Tibial nerve (tissue), 4 donors: Measurements from ENCODE around the gene SLC7A7. TPM values are rescaled to one million over a fixed set of nuclear protein-coding genes. Genes with fewer than 3 reads are reported as not detected.
A peak's percentile ranks its signal among the peaks of the same experiment; 100 is the strongest.
"Not testable (repeated sequence)": the region's sequence is repeated elsewhere in the genome, so short reads cannot be mapped to it uniquely, and the experiment has no call there.

Source experiments
- DNase-seq, 2 donors: peaks; one replicate each; pipeline ENCODE4 v3.0.0-alpha.2; 2019; ENCODE audit warnings: low spot score in 2 of 2
- H3K27ac ChIP-seq, 4 donors: fragments of 200-600 bp; sonication (generic) in 3 of 4; one replicate each; pipeline ENCODE4 v1.5.1; 2017 to 2019; ENCODE audit warnings: mild to moderate bottlenecking in 1 of 4
- H3K27me3 ChIP-seq, 2 donors: fragments of 200-600 bp; sonication (generic) in 1 of 2; one replicate each; pipeline versions ENCODE4 v1.5.1 to v1.6.0; 2017 to 2019
- H3K36me3 ChIP-seq, 3 donors: fragments of 200-600 bp; sonication (generic); one replicate each; pipeline ENCODE4 v1.5.1; 2018 to 2019
- H3K4me1 ChIP-seq, 4 donors: fragments of 200-600 bp; sonication (generic) in 3 of 4; one replicate each; pipeline ENCODE4 v1.5.1; 2017 to 2019
- H3K4me3 ChIP-seq, 4 donors: fragments of 200-600 bp; sonication (generic) in 3 of 4; one replicate each; pipeline ENCODE4 v1.5.1; 2017 to 2019; ENCODE audit warnings: mild to moderate bottlenecking in 1 of 4, moderate library complexity in 1 of 4
- H3K9me3 ChIP-seq, 4 donors: fragments of 200-600 bp; sonication (generic) in 3 of 4; one replicate each; pipeline ENCODE4 v1.5.1; 2017 to 2019
- EP300 ChIP-seq, 2 donors: sonication (generic); formaldehyde crosslinking; IDR thresholded peaks; one replicate each; pipeline ENCODE4 v1.6.1; 2017; ENCODE audit warnings: antibody characterized with exemption in 2 of 2, mild to moderate bottlenecking in 1 of 2
- POLR2A ChIP-seq, 2 donors: fragments of 450-650 bp; IDR thresholded peaks; one replicate each; pipeline ENCODE4 v1.6.1; 2017; ENCODE audit warnings: antibody characterized with exemption in 2 of 2, mild to moderate bottlenecking in 2 of 2, moderate library complexity in 2 of 2
- WGBS, 2 donors: methylation state at CpG; one replicate each; pipeline ENCODE4 v1.1.5; 2018; 5-methylcytosine and 5-hydroxymethylcytosine counted together
- total RNA-seq, 4 donors: library from RNA; depleted of rRNA; stranded (reverse); fragments of >200 nt; gene quantifications; one replicate each; pipeline ENCODE4 v1.1.0, GENCODE V29; 2016
- TF ChIP-seq, protein P1 (sequence below), 5 experiments: fragments of 200-600 bp in 3 of 5; fragments of 450-650 bp in 2 of 5; sonication (generic) in 3 of 5; IDR thresholded peaks; one replicate each; pipeline ENCODE4 v1.5.1; 2016 to 2019; ENCODE audit warnings: antibody characterized with exemption in 5 of 5, mild to moderate bottlenecking in 3 of 5, moderate library complexity in 2 of 5

Gene SLC7A7
- 10 to 100 TPM in 3 of 4 donors, 1 to 10 TPM in 1; 8.4 to 39.8 (median 19.0) TPM for total RNA-seq

DNA sequence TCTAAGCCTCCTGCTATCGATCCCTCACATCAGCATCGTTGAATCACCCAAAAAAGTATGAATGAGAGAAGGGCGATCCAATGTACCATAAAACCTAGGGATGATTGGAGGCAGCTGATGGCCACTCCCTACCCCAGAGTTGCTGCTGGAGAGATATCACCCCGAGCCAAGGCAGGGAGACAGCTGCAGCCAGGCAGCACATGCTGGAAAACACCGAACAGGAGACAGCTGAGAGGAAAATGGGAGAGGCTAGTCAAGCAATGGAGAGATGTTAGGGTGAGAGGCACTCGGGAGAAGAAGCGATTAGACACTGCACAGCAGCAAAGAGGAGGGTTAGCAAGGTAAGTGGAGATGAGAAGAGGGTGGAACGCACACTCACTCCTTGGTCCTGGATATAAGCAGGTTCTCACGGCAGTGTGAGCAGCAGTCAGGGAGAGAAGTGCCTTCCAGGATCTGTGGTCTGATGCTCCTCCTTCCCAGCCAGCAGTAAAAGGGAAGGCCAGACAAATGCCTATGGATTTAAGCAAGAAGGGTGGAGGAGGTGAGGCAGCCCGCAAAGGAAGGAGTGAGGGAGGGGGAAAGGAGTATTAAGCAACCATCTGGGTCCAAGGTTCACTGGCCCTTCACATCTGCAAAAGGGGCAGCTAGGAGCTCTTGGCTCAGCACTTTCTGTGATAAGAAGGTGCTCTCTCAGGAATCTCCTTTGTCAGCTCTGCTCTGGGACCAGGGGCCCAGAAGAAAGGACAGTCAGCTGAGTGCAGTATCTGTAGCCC, at the start of gene SLC7A7:
SLC7A7 (minus strand) TSS at position 495 of the 773 bp plus-strand sequence. CDS start 2,037 bp downstream, outside the sequence.
- Histone ChIP-seq H3K4me3 (peak within 1 kb of the TSS in 3 of 4 donors; percentile 0 to 30 (median 25)), H3K27me3 (no peaks in the 10 kb centered on the region)

GRCh38 chr14:22864979-22865378, 49.7 kb upstream of the SLC7A7 start:
- no peak overlapping the region for H3K27ac ChIP-seq
- DNase-seq, result no peak
- no peaks in the 10 kb centered on the region for H3K36me3 ChIP-seq
- peaks cover 0 to 5% (median 3%) of the 10 kb centered on the region in 4 donors for H3K4me1 ChIP-seq
- no peak for TF ChIP-seq EP300 (IDR thresholded peaks at IDR 0.05)
- TF ChIP-seq POLR2A (IDR thresholded peaks at IDR 0.05), result no peak
- TF ChIP-seq, protein P1, sequence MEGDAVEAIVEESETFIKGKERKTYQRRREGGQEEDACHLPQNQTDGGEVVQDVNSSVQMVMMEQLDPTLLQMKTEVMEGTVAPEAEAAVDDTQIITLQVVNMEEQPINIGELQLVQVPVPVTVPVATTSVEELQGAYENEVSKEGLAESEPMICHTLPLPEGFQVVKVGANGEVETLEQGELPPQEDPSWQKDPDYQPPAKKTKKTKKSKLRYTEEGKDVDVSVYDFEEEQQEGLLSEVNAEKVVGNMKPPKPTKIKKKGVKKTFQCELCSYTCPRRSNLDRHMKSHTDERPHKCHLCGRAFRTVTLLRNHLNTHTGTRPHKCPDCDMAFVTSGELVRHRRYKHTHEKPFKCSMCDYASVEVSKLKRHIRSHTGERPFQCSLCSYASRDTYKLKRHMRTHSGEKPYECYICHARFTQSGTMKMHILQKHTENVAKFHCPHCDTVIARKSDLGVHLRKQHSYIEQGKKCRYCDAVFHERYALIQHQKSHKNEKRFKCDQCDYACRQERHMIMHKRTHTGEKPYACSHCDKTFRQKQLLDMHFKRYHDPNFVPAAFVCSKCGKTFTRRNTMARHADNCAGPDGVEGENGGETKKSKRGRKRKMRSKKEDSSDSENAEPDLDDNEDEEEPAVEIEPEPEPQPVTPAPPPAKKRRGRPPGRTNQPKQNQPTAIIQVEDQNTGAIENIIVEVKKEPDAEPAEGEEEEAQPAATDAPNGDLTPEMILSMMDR (IDR thresholded peaks at IDR 0.05), result no peak
- no peaks in the 10 kb centered on the region for H3K27me3 ChIP-seq
- no peak overlapping the region for H3K4me3 ChIP-seq
- H3K9me3 ChIP-seq, result no peaks in the 10 kb centered on the region
- WGBS, 2 donors, result 90 to 95% methylated on average over 4 of the region's 4 CpGs

More for the DNA sequence above, at the start of gene SLC7A7:
- peak within 1 kb of the TSS in 3 of 4 donors; percentile 5 to 47 (median 36) for H3K27ac ChIP-seq
- DNase-seq, result no peak
- TF ChIP-seq EP300 (IDR thresholded peaks at IDR 0.05), result no peak
- TF ChIP-seq, protein P1 (IDR thresholded peaks at IDR 0.05), result no peak
- no peak for TF ChIP-seq POLR2A (IDR thresholded peaks at IDR 0.05)
- no peaks in the 10 kb centered on the region for H3K36me3 ChIP-seq
- H3K9me3 ChIP-seq, result no peaks in the 10 kb centered on the region
- 38 to 47% methylated on average over 10 of the region's 10 CpGs for WGBS, 2 donors
- H3K4me1 ChIP-seq, result peaks cover 0 to 14% (median 9%) of the 10 kb centered on the region in 4 donors

DNA sequence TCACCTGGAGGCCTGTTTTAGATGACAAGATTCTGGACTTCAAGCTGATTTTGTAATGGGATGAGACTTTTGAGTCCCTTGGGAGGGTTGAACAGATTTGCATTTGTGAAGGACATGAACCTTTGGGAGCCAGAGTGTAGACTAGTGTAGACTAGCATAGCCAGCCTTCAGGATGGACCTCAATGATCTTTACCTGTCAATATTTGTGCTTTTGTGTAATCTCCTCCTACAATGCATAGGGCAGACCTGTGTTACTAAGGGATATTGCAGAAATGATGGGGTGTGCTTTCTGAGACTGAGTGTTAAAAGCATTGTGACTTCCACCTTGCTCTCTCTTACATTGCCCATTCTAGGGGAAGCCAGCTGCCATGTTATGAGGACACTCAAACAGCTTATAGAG, 46.4 kb upstream of the SLC7A7 start:
- Histone ChIP-seq H3K36me3 (no peaks in the 10 kb centered on the region), H3K4me3 (no peak overlapping the region), H3K27me3 (no peaks in the 10 kb centered on the region), H3K9me3 (no peaks in the 10 kb centered on the region), H3K27ac (no peak overlapping the region), H3K4me1 (no peaks in the 10 kb centered on the region)
- DNase-seq, result no peak
- TF ChIP-seq, protein P1 (IDR thresholded peaks at IDR 0.05), result no peak
- TF ChIP-seq EP300 (IDR thresholded peaks at IDR 0.05) (no peak), POLR2A (IDR thresholded peaks at IDR 0.05) (no peak)

DNA sequence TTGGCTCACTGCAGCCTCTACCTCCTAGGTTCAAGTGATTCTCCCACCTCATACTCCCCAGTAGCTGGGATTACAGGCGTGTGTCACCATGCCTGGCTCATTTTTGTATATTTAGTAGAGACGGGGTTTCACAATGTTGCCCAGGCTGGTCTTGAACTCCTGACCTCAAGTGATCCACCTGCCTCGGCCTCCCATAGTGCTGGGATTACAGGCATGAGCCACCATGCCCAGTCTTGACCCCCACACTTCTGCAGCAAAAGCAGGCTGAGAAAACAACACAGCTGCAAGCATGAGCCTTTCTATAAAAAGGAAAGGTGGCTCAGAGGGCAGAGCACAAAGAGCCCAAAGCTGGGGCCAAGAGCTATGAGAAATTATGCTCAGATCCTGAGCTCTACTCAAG, 45.1 kb upstream of the SLC7A7 start:
- not testable (repeated sequence) for H3K9me3 ChIP-seq, H3K36me3 ChIP-seq, H3K4me1 ChIP-seq, H3K27me3 ChIP-seq, H3K4me3 ChIP-seq, H3K27ac ChIP-seq, DNase-seq
- 76 to 90% methylated on average over 3 of the region's 3 CpGs for WGBS, 2 donors

- no peak for TF ChIP-seq POLR2A (IDR thresholded peaks at IDR 0.05)
- no peak for TF ChIP-seq EP300 (IDR thresholded peaks at IDR 0.05)
- TF ChIP-seq, protein P1 (IDR thresholded peaks at IDR 0.05), result no peak
- Histone ChIP-seq H3K4me3 (no peak overlapping the region), H3K36me3 (no peaks in the 10 kb centered on the region), H3K9me3 (no peaks in the 10 kb centered on the region), H3K27me3 (no peaks in the 10 kb centered on the region), H3K4me1 (peaks cover 0 to 22% (median 12%) of the 10 kb centered on the region in 4 donors), H3K27ac (no peak overlapping the region)
- 90 to 96% methylated on average over 5 of the region's 5 CpGs for WGBS, 2 donors
- no peak for DNase-seq
Observed at GRCh38 chr14:22856428-22856827, 41.2 kb upstream of the SLC7A7 start.
